IMR-90 (cell line): ENCODE measurements around the gene CXCL1. TPM values are rescaled to one million over a fixed set of nuclear protein-coding genes. Genes with fewer than 3 reads are reported as not detected.

Experiments used
- ATAC-seq: fragments of 200-7000 bp; cut with Tn5 transposase; 2 replicates; pipeline ENCODE4 v1.9.1; 2020; ENCODE audit warnings: low read depth, mild to moderate bottlenecking, moderate library complexity
- BruUV-seq: library from RNA; stranded (reverse); fragments of 400-500 nt; replicated peaks from 2 replicates; lab custom pipeline; 2021; lab: Mats Ljungman, UMichigan
- CTCF ChIA-PET: fragments of 300-600 bp; formaldehyde crosslinking; extraction: SDS; loops from one replicate; lab custom pipeline; 2021; ENCODE audit warnings: antibody characterized with exemption; lab: Yijun Ruan, JAX
- POLR2A ChIA-PET: fragments of 300-600 bp; sonication (Branson Sonifier 250); formaldehyde crosslinking; loops from one replicate; lab custom pipeline; 2022; ENCODE audit warnings: antibody characterized with exemption; ENCODE audit not compliant: unreplicated experiment; lab: Charles Lee
- DNase-seq: peaks from one replicate; pipeline ENCODE4 v3.0.0; 2013
- H2AFZ ChIP-seq: replicated peaks from 2 replicates; pipeline ENCODE3; 2013; ENCODE audit warnings: low read length, mild to moderate bottlenecking; ENCODE audit not compliant: poor library complexity
- H2AK5ac ChIP-seq: 2 replicates; pipeline ENCODE4 v1.6.1; 2013; ENCODE audit warnings: low read depth, low read length, inconsistent platforms
- H2AK9ac ChIP-seq: replicated peaks from 2 replicates; pipeline ENCODE3; 2013; ENCODE audit warnings: mild to moderate bottlenecking, low read depth, low read length, moderate library complexity; ENCODE audit not compliant: poor library complexity
- H2BK120ac ChIP-seq: 2 replicates; pipeline ENCODE4 v1.6.1; 2013; ENCODE audit warnings: low read depth, low read length, inconsistent platforms
- H2BK15ac ChIP-seq: 3 replicates; pipeline ENCODE4 v1.6.1; 2013; ENCODE audit warnings: low read depth, low read length, inconsistent platforms
- H2BK20ac ChIP-seq: 2 replicates; pipeline ENCODE4 v1.6.1; 2013; ENCODE audit warnings: low read depth, mild to moderate bottlenecking, inconsistent platforms, low read length, moderate library complexity
- H2BK5ac ChIP-seq: 2 replicates; pipeline ENCODE4 v1.6.1; 2013; ENCODE audit warnings: mild to moderate bottlenecking, low read depth, low read length, inconsistent platforms; ENCODE audit not compliant: poor library complexity, severe bottlenecking
- H3K14ac ChIP-seq: replicated peaks from 2 replicates; pipeline ENCODE4 v1.6.1; 2013; ENCODE audit warnings: low read depth, low read length, inconsistent platforms
- H3K18ac ChIP-seq: 2 replicates; pipeline ENCODE4 v1.6.1; 2013; ENCODE audit warnings: low read depth, low read length, control low read depth
- H3K23ac ChIP-seq: 2 replicates; pipeline ENCODE4 v1.6.1; 2013; ENCODE audit warnings: low read depth, low read length, inconsistent platforms
- H3K27ac ChIP-seq: 2 replicates; pipeline ENCODE4 v1.5.1; 2013; ENCODE audit warnings: mild to moderate bottlenecking, control low read depth, low read length; ENCODE audit not compliant: insufficient read depth
- H3K27me3 ChIP-seq: 2 replicates; pipeline ENCODE4 v1.6.1; 2013; ENCODE audit warnings: low read length; ENCODE audit not compliant: control insufficient read depth, insufficient read depth
- H3K36me3 ChIP-seq: 2 replicates; pipeline ENCODE4 v1.6.1; 2013; ENCODE audit warnings: low read length, mixed read lengths; ENCODE audit not compliant: control insufficient read depth, insufficient read depth
- H3K4ac ChIP-seq: 2 replicates; pipeline ENCODE4 v1.6.1; 2013; ENCODE audit warnings: low read depth, low read length, inconsistent platforms
- H3K4me1 ChIP-seq: 2 replicates; pipeline ENCODE4 v1.6.1; 2013; ENCODE audit warnings: low read length, mixed read lengths; ENCODE audit not compliant: control insufficient read depth, insufficient read depth
- H3K4me2 ChIP-seq: 2 replicates; pipeline ENCODE4 v1.6.1; 2013; ENCODE audit warnings: low read depth, mild to moderate bottlenecking, control low read depth, low read length, moderate library complexity
- H3K4me3 ChIP-seq: 2 replicates; pipeline ENCODE4 v1.5.1; 2013; ENCODE audit warnings: low read depth, mild to moderate bottlenecking, control low read depth, low read length, moderate library complexity; ENCODE audit not compliant: insufficient read depth
- H3K56ac ChIP-seq: 2 replicates; pipeline ENCODE4 v1.6.1; 2013; ENCODE audit warnings: low read length, inconsistent platforms; ENCODE audit not compliant: insufficient read depth; ENCODE audit errors: extremely low read depth
- H3K79me1 ChIP-seq, 2 experiments: 2 replicates each; pipeline ENCODE4 v1.6.1; 2013; ENCODE audit warnings: low read length in 2 of 2, inconsistent platforms in 1 of 2, low read depth in 1 of 2
- H3K9ac ChIP-seq: 2 replicates; pipeline ENCODE4 v1.6.1; 2013; ENCODE audit warnings: low read depth, low read length, control low read depth
- H3K9me1 ChIP-seq: 2 replicates; pipeline ENCODE4 v1.6.1; 2013; ENCODE audit warnings: low read length, inconsistent platforms; ENCODE audit not compliant: insufficient read depth
- H3K9me3 ChIP-seq: 2 replicates; pipeline ENCODE4 v1.6.1; 2013; ENCODE audit warnings: low read length; ENCODE audit not compliant: control insufficient read depth, insufficient read depth
- H4K20me1 ChIP-seq: 2 replicates; pipeline ENCODE4 v1.6.1; 2013; ENCODE audit warnings: low read length, inconsistent platforms; ENCODE audit not compliant: insufficient read depth
- H4K5ac ChIP-seq: 2 replicates; pipeline ENCODE4 v1.6.1; 2013; ENCODE audit warnings: mild to moderate bottlenecking, low read depth, low read length, control low read depth
- H4K8ac ChIP-seq, 2 experiments: 2 replicates each; pipeline ENCODE4 v1.6.1; 2013; ENCODE audit warnings: low read depth in 2 of 2, low read length in 2 of 2, control low read depth in 1 of 2, inconsistent platforms in 1 of 2
- H4K91ac ChIP-seq: 2 replicates; pipeline ENCODE4 v1.6.1; 2013; ENCODE audit warnings: low read depth, low read length, inconsistent platforms; ENCODE audit not compliant: insufficient read depth
- MAFK ChIP-seq: IDR thresholded peaks from 2 replicates; pipeline ENCODE4 v1.6.1; 2012; ENCODE audit warnings: low read depth, low read length, improper control_type of control experiment
- RAD21 ChIP-seq: IDR thresholded peaks from 2 replicates; pipeline ENCODE4 v1.6.1; 2012; ENCODE audit warnings: low read length, improper control_type of control experiment
- WGBS, 2 experiments: methylation state at CpG; one replicate each; pipeline versions ENCODE4 v1.1.5 to v1.1.7; 2013; ENCODE audit warnings: missing lambda C conversion rate in 2 of 2; ENCODE audit not compliant: insufficient read length in 1 of 2; ENCODE audit errors: extremely low coverage in 2 of 2; 5-methylcytosine and 5-hydroxymethylcytosine counted together
- dilution Hi-C: fragments of 300-500 bp; cut with HindIII; formaldehyde crosslinking; loops from one replicate; pipeline ENCODE4 v1.14.3; 2018; ENCODE audit warnings: low sequenced_read_pairs; ENCODE audit not compliant: unreplicated experiment
- in situ Hi-C: fragments of 300-500 bp; cut with MboI; formaldehyde crosslinking; loops from 3 replicates; pipeline ENCODE4 v1.14.3; 2019; ENCODE audit warnings: low sequenced_read_pairs, inconsistent platforms, mixed read lengths
- intact Hi-C: fragments of 100-400 bp; cut with micrococcal nuclease; formaldehyde crosslinking; loops from 2 replicates; pipeline ENCODE4 v1.10.0; 2022
- polyA plus RNA-seq, 3 experiments: library from polyadenylated mRNA; depleted of rRNA; stranded (reverse); fragments of >200 nt; gene quantifications; 2 replicates each; pipeline ENCODE4 v1.2.3, GENCODE V29; 2012; ENCODE audit warnings: low replicate concordance in 1 of 3
- total RNA-seq: library from RNA; depleted of rRNA; stranded (reverse); fragments of >200 nt; gene quantifications from 2 replicates; pipeline ENCODE4 v1.2.3, GENCODE V29; 2012

CXCL1 gene
- total and polyA plus RNA-seq, 2 of the 4 experiments (the other 2 are of a cell fraction), result 2.0 TPM; not detected in 1

GRCh38 chr4:73860917-73861316 is 8.3 kb upstream of the CXCL1 start:
- H3K4me2 ChIP-seq, result no peak overlapping the region
- no peaks in the 10 kb centered on the region for H3K79me1 ChIP-seq
- H3K4me1 ChIP-seq, result peaks cover 11% of the 10 kb centered on the region
- H4K20me1 ChIP-seq, result no peaks in the 10 kb centered on the region
- WGBS, 2 experiments, result no CpG with 5 or more reads among the region's 3 CpGs
- peaks cover 17% of the 10 kb centered on the region for H3K27me3 ChIP-seq
- H3K4ac ChIP-seq, result no peak overlapping the region
- H3K9ac ChIP-seq, result no peak overlapping the region
- no peaks in the 10 kb centered on the region for H3K36me3 ChIP-seq
- H4K5ac ChIP-seq, result no peak overlapping the region
- no peak overlapping the region for H4K91ac ChIP-seq
- ATAC-seq (no peak), DNase-seq (no peak)
- ChIA-PET CTCF (no interaction called here), POLR2A (no interaction called here)
- H3K9me3 ChIP-seq, result peaks cover 4% of the 10 kb centered on the region; the same call in 1 of the 2 replicates
- no peak overlapping the region for H3K4me3 ChIP-seq
- no peak overlapping the region for H3K18ac ChIP-seq
- no peak overlapping the region for H2AK9ac ChIP-seq
- no peak overlapping the region for H4K8ac ChIP-seq
- BruUV-seq, result no TSS peak
- TF ChIP-seq MAFK (peak; percentile 17; the same call in 1 of the 2 replicates), RAD21 (no peak)
- in situ Hi-C loops, result no loop called here
- no peak overlapping the region for H2AK5ac ChIP-seq
- no peak overlapping the region for H3K14ac ChIP-seq
- H2BK120ac ChIP-seq, result no peak overlapping the region
- dilution Hi-C loops, result no loop called here
- no peak overlapping the region for H3K56ac ChIP-seq
- H2BK15ac ChIP-seq, result no peak overlapping the region
- no peak overlapping the region for H3K27ac ChIP-seq
- intact Hi-C loops, result loop anchor here (2.0 to 10.0 kb wide), 3 partner anchors 174 to 274 kb away; partner anchors contain the start of gene CXCL3
- no peak overlapping the region for H2AFZ ChIP-seq
- H2BK20ac ChIP-seq, result no peak overlapping the region
- H2BK5ac ChIP-seq, result no peak overlapping the region
- peaks cover 2% of the 10 kb centered on the region for H3K9me1 ChIP-seq
- no peak overlapping the region for H3K23ac ChIP-seq
